B cell (primary cell): ENCODE measurements around the gene SSC4D.

Experiments used
- EZH2 ChIP-seq: IDR thresholded peaks from 2 replicates; pipeline ENCODE4 v1.6.1; 2012; ENCODE audit warnings: borderline replicate concordance, low read depth, mild to moderate bottlenecking, moderate library complexity, low read length; ENCODE audit not compliant: insufficient read depth, poor library complexity, severe bottlenecking
- TF ChIP-seq, protein P1 (sequence below): fragments of 200-600 bp; IDR thresholded peaks from one replicate; pipeline ENCODE4 v1.8.0; 2022; ENCODE audit warnings: antibody characterized with exemption, mild to moderate bottlenecking

DNA sequence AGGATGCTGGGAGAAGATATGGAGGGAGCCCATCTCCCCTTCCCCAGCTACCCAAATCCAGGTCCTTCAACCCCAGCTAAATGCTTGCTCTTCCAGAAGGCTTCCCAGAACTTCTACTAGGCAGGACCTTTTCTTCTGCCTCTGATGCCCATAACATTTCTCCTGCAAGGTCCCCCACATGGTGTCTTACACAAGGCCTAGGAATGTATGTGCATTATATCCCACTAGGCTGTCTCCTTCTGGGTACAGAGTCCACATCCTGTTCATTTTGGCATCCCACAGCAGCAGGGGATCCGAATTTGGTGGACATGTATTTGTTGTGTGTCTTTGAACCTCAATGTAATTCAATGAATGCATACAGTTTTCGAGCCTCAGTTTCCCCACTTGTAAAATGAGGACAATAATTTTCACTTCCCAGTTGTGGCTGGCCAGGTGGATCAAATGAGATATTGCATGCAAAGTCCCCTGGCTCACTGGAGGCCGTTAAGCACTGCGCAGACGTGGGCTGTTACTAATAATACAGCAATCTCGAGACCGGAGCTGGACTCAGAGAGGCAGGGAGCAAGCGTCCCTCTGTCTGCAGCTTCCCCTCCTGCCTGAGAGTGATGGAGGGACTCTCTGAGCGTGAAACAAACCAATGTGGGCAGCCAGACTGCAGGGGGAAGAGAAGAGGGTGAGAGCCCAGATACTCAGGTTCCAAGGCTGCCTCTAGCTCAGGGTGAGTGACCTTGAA, 32.1 kb downstream of the SSC4D start:
- TF ChIP-seq, protein P1, sequence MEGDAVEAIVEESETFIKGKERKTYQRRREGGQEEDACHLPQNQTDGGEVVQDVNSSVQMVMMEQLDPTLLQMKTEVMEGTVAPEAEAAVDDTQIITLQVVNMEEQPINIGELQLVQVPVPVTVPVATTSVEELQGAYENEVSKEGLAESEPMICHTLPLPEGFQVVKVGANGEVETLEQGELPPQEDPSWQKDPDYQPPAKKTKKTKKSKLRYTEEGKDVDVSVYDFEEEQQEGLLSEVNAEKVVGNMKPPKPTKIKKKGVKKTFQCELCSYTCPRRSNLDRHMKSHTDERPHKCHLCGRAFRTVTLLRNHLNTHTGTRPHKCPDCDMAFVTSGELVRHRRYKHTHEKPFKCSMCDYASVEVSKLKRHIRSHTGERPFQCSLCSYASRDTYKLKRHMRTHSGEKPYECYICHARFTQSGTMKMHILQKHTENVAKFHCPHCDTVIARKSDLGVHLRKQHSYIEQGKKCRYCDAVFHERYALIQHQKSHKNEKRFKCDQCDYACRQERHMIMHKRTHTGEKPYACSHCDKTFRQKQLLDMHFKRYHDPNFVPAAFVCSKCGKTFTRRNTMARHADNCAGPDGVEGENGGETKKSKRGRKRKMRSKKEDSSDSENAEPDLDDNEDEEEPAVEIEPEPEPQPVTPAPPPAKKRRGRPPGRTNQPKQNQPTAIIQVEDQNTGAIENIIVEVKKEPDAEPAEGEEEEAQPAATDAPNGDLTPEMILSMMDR, result no peak
- no peak for TF ChIP-seq EZH2
